ENCODE measurements around the gene CACNA2D3.

DNA sequence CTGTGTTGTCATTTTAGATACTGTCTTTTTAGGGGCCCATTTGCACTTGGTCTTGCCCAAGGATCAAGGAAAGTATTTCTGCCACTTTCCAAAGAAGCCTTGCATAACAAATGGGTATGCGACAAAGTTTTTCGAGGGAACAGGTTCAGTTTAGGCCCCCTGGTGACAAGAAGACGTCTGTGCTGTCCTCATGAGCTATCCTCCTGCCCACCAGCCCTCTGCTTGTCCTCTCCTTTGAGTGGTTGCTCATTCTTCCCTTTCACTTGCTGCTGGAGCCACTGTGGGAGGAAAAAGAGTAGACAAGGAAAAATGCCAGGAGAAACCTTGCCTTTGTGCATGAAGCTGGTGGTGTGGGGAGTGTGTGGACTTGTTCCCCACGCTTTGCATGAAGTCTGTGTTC, 171.9 kb downstream of the CACNA2D3 start:
- TF ChIP-seq GATA2 (IDR thresholded peaks at IDR 0.05; ENCODE audit: low read depth, low read length): no peak
- no peak for TF ChIP-seq GATA3 (IDR thresholded peaks at IDR 0.05; ENCODE audit: low read depth, low read length)
